SK-N-SH treated with all-trans-retinoic acid at 6 μM for 48 hours (cell line): ENCODE measurements around the gene TRIM10.

ENCODE experiments used
- BACH2 ChIP-seq: fragments of 250-450 bp; sonication (Bioruptor Pico); IDR thresholded peaks from 2 replicates; pipeline ENCODE4 v1.9.0; 2021; ENCODE audit warnings: mild to moderate bottlenecking, borderline replicate concordance
- ESRRG ChIP-seq: fragments of 250-450 bp; sonication (Bioruptor Pico); IDR thresholded peaks from 2 replicates; pipeline ENCODE4 v1.6.1; 2021; ENCODE audit warnings: mild to moderate bottlenecking
- GLIS3 ChIP-seq: fragments of 250-450 bp; sonication (Bioruptor Pico); IDR thresholded peaks from 2 replicates; pipeline ENCODE4 v1.5.0; 2020; ENCODE audit warnings: mild to moderate bottlenecking, moderate library complexity
- ISL1 ChIP-seq: fragments of 250-450 bp; sonication (Bioruptor Pico); IDR thresholded peaks from 2 replicates; pipeline ENCODE4 v2.1.2; 2022; ENCODE audit warnings: mild to moderate bottlenecking, moderate library complexity
- PPARA ChIP-seq: fragments of 250-450 bp; sonication (Bioruptor Pico); IDR thresholded peaks from 2 replicates; pipeline ENCODE4 v1.5.0; 2020; ENCODE audit warnings: mild to moderate bottlenecking, borderline replicate concordance
- SNAI2 ChIP-seq: fragments of 250-450 bp; sonication (Bioruptor Pico); IDR thresholded peaks from 2 replicates; pipeline ENCODE4 v1.5.0; 2020; ENCODE audit warnings: mild to moderate bottlenecking, moderate library complexity
- TOX ChIP-seq: fragments of 250-450 bp; sonication (Bioruptor Pico); IDR thresholded peaks from 2 replicates; pipeline ENCODE4 v1.8.0; 2021; ENCODE audit warnings: mild to moderate bottlenecking, moderate library complexity, borderline replicate concordance
- ZC3H10 ChIP-seq: fragments of 250-450 bp; sonication (Bioruptor Pico); IDR thresholded peaks from 2 replicates; pipeline ENCODE4 v1.5.1; 2021; ENCODE audit warnings: mild to moderate bottlenecking, moderate library complexity
- ZFP3 ChIP-seq: fragments of 250-450 bp; sonication (Bioruptor Pico); IDR thresholded peaks from 2 replicates; pipeline ENCODE4 v1.5.0; 2020; ENCODE audit warnings: mild to moderate bottlenecking, moderate library complexity
- ZFP30 ChIP-seq: fragments of 450-650 bp; formaldehyde crosslinking; IDR thresholded peaks from 2 replicates; pipeline ENCODE4 v1.5.0; 2022; ENCODE audit warnings: mild to moderate bottlenecking, moderate library complexity
- TF ChIP-seq, protein P1 (sequence below): fragments of 250-450 bp; sonication (Bioruptor Pico); IDR thresholded peaks from 2 replicates; pipeline ENCODE4 v1.8.0; 2020; ENCODE audit warnings: mild to moderate bottlenecking, moderate library complexity, borderline replicate concordance
- TF ChIP-seq, protein P2 (sequence below): fragments of 250-450 bp; sonication (Bioruptor Pico); IDR thresholded peaks from 2 replicates; pipeline ENCODE4 v1.5.1; 2020; ENCODE audit warnings: low read depth, mild to moderate bottlenecking, moderate library complexity
- TF ChIP-seq, protein P3 (sequence below): fragments of 250-450 bp; sonication (Bioruptor Pico); IDR thresholded peaks from 2 replicates; pipeline ENCODE4 v1.5.0; 2020; ENCODE audit warnings: mild to moderate bottlenecking, moderate library complexity

DNA sequence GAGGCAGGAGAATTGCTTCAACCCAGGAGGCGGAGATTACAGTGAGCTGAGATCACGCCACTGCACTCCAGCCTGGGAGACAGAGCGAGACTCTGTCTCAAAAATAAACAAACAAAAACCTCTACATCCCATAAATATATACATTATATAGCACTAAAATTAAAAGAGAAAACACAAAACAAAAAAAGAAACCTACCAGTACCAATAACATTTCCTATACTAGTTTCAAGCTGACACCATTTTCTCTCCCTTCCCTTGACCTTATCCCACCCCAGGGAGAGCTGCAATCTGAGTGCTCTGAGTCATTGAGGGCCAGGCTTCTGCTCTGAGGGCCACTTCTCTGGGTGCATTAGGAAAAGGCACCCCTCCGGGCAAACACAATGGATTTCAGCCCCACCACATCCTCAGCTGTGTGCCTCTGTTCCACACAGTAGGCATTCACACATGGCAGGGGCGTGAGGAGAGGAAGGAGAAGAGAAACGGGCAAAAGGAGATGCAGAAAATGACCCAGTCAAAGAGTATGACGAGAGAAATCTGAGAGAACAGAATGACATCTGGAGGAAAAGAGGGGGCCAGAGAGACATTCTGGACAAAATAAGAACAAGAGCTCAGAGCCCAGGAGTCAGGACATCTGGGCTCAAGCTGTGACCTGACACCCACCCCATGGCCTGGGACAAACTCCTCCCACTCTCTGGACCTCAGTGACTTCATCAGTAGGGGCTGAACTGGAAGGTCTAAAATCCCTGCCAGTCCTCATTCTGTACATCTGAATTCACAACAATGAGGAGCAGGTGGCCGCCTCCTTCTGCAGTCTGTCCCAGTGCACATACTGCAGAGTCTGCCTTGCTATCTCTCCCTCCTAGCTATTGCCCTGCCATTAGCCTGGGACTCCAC is 34.0 kb upstream of the TRIM10 start:
- TF ChIP-seq BACH2 (CRISPR knock-in tag) (no peak), ZFP30 (CRISPR knock-in tag) (no peak), ZC3H10 (CRISPR knock-in tag) (no peak), GLIS3 (CRISPR knock-in tag) (no peak), ZFP3 (no peak), PPARA (CRISPR knock-in tag) (no peak), ISL1 (CRISPR knock-in tag) (no peak), TOX (CRISPR knock-in tag) (no peak), SNAI2 (no peak), ESRRG (CRISPR knock-in tag) (no peak)
- TF ChIP-seq, protein P1, sequence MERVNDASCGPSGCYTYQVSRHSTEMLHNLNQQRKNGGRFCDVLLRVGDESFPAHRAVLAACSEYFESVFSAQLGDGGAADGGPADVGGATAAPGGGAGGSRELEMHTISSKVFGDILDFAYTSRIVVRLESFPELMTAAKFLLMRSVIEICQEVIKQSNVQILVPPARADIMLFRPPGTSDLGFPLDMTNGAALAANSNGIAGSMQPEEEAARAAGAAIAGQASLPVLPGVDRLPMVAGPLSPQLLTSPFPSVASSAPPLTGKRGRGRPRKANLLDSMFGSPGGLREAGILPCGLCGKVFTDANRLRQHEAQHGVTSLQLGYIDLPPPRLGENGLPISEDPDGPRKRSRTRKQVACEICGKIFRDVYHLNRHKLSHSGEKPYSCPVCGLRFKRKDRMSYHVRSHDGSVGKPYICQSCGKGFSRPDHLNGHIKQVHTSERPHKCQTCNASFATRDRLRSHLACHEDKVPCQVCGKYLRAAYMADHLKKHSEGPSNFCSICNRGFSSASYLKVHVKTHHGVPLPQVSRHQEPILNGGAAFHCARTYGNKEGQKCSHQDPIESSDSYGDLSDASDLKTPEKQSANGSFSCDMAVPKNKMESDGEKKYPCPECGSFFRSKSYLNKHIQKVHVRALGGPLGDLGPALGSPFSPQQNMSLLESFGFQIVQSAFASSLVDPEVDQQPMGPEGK (CRISPR knock-in tag), result no peak
- TF ChIP-seq, protein P2, sequence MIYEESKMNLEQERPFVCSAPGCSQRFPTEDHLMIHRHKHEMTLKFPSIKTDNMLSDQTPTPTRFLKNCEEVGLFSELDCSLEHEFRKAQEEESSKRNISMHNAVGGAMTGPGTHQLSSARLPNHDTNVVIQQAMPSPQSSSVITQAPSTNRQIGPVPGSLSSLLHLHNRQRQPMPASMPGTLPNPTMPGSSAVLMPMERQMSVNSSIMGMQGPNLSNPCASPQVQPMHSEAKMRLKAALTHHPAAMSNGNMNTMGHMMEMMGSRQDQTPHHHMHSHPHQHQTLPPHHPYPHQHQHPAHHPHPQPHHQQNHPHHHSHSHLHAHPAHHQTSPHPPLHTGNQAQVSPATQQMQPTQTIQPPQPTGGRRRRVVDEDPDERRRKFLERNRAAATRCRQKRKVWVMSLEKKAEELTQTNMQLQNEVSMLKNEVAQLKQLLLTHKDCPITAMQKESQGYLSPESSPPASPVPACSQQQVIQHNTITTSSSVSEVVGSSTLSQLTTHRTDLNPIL (CRISPR knock-in tag), result no peak
- TF ChIP-seq, protein P3, sequence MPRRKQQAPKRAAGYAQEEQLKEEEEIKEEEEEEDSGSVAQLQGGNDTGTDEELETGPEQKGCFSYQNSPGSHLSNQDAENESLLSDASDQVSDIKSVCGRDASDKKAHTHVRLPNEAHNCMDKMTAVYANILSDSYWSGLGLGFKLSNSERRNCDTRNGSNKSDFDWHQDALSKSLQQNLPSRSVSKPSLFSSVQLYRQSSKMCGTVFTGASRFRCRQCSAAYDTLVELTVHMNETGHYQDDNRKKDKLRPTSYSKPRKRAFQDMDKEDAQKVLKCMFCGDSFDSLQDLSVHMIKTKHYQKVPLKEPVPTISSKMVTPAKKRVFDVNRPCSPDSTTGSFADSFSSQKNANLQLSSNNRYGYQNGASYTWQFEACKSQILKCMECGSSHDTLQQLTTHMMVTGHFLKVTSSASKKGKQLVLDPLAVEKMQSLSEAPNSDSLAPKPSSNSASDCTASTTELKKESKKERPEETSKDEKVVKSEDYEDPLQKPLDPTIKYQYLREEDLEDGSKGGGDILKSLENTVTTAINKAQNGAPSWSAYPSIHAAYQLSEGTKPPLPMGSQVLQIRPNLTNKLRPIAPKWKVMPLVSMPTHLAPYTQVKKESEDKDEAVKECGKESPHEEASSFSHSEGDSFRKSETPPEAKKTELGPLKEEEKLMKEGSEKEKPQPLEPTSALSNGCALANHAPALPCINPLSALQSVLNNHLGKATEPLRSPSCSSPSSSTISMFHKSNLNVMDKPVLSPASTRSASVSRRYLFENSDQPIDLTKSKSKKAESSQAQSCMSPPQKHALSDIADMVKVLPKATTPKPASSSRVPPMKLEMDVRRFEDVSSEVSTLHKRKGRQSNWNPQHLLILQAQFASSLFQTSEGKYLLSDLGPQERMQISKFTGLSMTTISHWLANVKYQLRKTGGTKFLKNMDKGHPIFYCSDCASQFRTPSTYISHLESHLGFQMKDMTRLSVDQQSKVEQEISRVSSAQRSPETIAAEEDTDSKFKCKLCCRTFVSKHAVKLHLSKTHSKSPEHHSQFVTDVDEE (CRISPR knock-in tag), result no peak
